Measurements from ENCODE around the gene SF3B2.

DNA sequence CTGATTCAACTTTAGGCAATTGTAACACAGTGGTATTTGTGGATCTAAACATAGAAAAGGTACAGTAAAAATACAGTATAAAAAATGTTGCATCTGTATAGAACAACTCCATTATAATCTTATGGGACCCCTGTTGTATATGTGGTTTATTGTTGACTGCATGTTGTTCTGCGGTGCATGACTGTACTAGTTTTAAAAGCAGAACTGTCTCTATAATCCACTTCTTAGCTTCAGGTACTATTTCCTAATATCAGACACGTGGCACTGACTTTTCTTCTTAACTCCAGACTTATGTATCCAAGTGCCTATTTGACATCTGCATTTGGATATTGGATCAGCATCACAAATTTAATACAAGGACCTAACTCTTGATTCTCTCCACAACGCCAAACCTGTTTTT is 59.0 kb downstream of the SF3B2 start:
- TF ChIP-seq TAF1 (IDR thresholded peaks at IDR 0.05; ENCODE audit: borderline replicate concordance, insufficient read depth, low read length) (no peak), POLR2AphosphoS5 (IDR thresholded peaks at IDR 0.05; ENCODE audit: low read depth, low read length) (no peak)

Measured in PFSK-1 (cell line).